Measurements from ENCODE around the gene TPO.

The TPO gene

GRCh38 chr2:1586923-1587840 is 173.9 kb downstream of the TPO start:
- DNase-seq = no peak

DNA sequence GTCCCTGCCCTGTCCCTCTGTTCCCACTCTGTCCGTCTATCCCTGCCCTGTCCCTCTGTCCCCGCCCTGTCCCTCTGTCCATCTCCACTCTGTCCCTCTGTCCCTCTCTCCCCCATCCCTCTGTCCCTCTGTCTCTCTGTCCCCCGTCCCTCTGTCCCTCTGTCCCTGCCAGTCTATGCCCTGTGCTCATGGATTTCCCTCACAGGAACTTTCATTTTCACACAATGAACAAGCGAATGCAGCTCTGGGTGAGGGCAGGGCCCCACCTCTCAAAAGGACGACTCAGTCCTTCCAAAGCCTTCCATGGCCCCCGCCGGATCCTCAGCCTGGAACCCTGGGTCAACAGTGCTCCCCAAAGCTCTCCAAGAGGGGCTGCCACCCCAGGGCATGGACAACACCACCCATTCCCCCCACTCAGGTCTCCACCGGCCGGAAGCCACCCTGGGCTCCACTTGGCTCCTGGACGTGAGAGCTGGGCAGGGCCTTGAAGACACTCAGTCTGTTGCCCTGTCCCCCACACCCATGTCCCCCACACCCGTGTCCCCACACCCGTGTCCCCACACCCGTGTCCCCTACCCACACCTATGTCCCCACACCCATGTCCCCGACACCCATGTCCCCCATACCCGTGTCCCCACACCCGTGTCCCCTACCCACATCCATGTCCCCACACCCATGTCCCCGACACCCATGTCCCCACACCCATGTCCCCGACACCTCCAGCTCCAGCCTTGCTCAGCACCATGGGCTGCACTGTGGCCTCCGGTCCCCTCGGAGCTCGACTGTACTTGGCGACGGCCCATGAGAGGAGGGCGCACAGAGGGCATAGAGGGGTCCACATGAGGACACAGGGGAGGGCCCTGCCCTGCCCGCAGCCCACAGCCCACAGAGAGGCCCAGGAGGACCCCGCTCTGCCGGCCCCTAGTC is 175.1 kb downstream of the TPO start:
- no peak for DNase-seq

GRCh38 chr2:1588978-1589621 is 175.8 kb downstream of the TPO start:
- no peak for DNase-seq

DNA sequence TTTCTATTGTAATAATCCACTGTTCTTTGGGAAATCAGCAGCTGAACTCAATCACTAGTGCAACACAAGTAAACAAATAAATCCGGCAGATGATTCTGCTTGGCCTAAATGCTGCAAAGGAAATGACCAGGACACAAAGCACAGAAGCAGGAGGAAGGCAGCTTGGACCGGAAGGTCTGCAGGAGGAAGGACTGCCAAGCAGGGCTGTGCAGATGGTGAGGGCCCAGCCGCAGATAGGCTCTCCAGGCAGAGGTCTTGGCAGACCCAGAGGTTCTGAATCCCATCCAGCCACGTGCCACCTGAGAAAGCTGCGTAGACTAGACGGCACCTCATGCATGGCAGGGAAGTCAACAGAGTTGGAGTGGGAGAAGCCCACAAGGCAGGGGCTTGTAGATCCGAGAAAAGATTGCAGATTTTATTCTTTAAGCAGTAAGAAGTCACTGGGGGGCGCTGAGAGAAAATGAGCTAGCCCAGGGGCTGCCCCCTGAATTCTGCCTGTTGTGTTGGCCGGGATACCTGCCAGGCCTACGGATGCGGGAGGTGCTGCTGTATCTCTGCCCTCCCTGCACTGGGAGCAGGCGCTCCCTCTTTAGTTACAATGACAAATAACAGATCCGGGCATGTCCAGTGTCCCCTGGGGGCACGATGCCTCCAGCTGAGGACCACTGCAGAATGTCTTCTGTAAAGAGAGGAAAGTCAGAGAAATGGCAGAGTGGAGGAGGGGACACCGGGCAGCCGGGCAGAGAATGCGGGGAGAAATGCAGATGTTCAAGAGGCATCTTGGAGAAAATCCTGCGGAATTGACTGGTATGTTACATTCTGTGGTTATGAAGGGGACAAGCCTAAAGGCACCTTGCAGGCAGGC is 177.6 kb downstream of the TPO start:
- DNase-seq = no peak

GRCh38 chr2:1591461-1591770 is 178.2 kb downstream of the TPO start:
- DNase-seq = no peak

All from stimulated activated CD4-positive, alpha-beta T cell treated with anti-CD3 and anti-CD28 coated beads, Interleukin-15, amount 100 ng/mL, for 24 hours (primary cell).